Muscle of leg (tissue), 16 donors: ENCODE measurements around the gene CRISP2. TPM values are rescaled to one million over a fixed set of nuclear protein-coding genes. Genes with fewer than 3 reads are reported as not detected.
"Not testable (repeated sequence)": the region's sequence is repeated elsewhere in the genome, so short reads cannot be mapped to it uniquely, and the experiment has no call there.

ENCODE experiments used
- DNase-seq: peaks from one replicate; pipeline ENCODE4 v3.0.0; 2013
- H3K27ac ChIP-seq: one replicate; pipeline ENCODE4 v1.5.1; 2013; ENCODE audit warnings: mild to moderate bottlenecking, low read length, control low read depth
- H3K27me3 ChIP-seq: one replicate; pipeline ENCODE4 v1.6.1; 2013; ENCODE audit warnings: low read length; ENCODE audit not compliant: control insufficient read depth, insufficient read depth
- H3K36me3 ChIP-seq: one replicate; pipeline ENCODE4 v1.6.1; 2013; ENCODE audit warnings: low read length; ENCODE audit not compliant: control insufficient read depth, insufficient read depth
- H3K4me1 ChIP-seq: one replicate; pipeline ENCODE4 v1.6.1; 2013; ENCODE audit warnings: low read length; ENCODE audit not compliant: control insufficient read depth, insufficient read depth
- H3K4me3 ChIP-seq: one replicate; pipeline ENCODE4 v1.5.1; 2013; ENCODE audit warnings: low read length, control low read depth
- H3K9me3 ChIP-seq: replicated peaks from 2 replicates; pipeline ENCODE4 v1.6.1; 2013; ENCODE audit warnings: low read depth, low read length; ENCODE audit not compliant: control insufficient read depth
- WGBS: methylation state at CpG from one replicate; pipeline ENCODE4 v1.1.5; 2013; ENCODE audit warnings: missing lambda C conversion rate; ENCODE audit not compliant: insufficient coverage; 5-methylcytosine and 5-hydroxymethylcytosine counted together
- long read RNA-seq, 11 donors: transcript quantifications; one replicate each; lab custom pipeline, GENCODE V29; 2026
- polyA plus RNA-seq, 8 donors: library from polyadenylated mRNA; unstranded; fragments of 120-200 nt; gene quantifications; one replicate each; pipeline versions ENCODE4 v1.2.1 to v1.2.3, GENCODE V29; 2013; ENCODE audit warnings: inconsistent platforms in 1 of 8, low replicate concordance in 1 of 8; ENCODE audit not compliant: insufficient read length in 8 of 8, insufficient read depth in 1 of 8
- total RNA-seq: library from RNA; stranded (reverse); fragments of 120-200 nt; gene quantifications from one replicate; pipeline ENCODE4 v1.2.4, GENCODE V29; 2013

CRISP2 gene, protein sequence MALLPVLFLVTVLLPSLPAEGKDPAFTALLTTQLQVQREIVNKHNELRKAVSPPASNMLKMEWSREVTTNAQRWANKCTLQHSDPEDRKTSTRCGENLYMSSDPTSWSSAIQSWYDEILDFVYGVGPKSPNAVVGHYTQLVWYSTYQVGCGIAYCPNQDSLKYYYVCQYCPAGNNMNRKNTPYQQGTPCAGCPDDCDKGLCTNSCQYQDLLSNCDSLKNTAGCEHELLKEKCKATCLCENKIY
- not detected for total RNA-seq
- polyA plus RNA-seq, result not detected
- long read RNA-seq, donor 1, result 0 reads
- long read RNA-seq, donor 2, result 0 reads
- long read RNA-seq, donor 3, result 0 reads
- long read RNA-seq, donor 4, result 0 reads
- long read RNA-seq, donor 5, result 0 reads
- long read RNA-seq, donor 6, result 0 reads
- long read RNA-seq, donor 7, result 0 reads
- long read RNA-seq, donor 8, result 0 reads
- long read RNA-seq, donor 9, result 0 reads
- long read RNA-seq, donor 10, result 0 reads
- long read RNA-seq, donor 11, result 0 reads

DNA sequence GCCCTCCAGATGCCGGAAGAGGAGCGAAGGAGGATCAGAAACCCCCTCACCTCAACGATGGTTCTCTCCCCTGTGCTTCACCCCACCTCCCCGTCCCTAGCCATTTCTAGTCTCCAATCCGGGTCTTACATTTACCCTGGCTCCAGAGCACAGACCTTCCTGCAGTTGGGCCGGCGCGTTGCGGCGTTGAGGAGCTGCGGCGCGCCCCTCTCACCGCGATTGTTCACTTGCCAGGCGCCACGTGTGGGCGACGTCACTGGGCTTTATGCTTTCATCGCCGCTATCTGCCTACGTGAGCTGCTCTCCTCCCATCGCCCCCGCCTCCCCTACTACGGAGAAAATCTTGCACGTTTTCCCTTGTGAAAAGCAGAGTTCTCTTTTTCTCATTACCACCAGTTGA is at the start of gene CRISP2:
Gene CRISP2 (minus strand): TSS at position 198 of the 400 bp plus-strand sequence. CDS start 4,347 bp downstream, outside the sequence.
- 27% methylated on average over 19 of the region's 26 CpGs for WGBS
- no peak for DNase-seq
- H3K4me1 ChIP-seq, result no peaks in the 10 kb centered on the region
- H3K4me3 ChIP-seq, result no peak within 1 kb of the TSS
- no peaks in the 10 kb centered on the region for H3K9me3 ChIP-seq
- H3K27ac ChIP-seq, result no peak within 1 kb of the TSS
- H3K36me3 ChIP-seq, result no peaks in the 10 kb centered on the region
- no peaks in the 10 kb centered on the region for H3K27me3 ChIP-seq

DNA sequence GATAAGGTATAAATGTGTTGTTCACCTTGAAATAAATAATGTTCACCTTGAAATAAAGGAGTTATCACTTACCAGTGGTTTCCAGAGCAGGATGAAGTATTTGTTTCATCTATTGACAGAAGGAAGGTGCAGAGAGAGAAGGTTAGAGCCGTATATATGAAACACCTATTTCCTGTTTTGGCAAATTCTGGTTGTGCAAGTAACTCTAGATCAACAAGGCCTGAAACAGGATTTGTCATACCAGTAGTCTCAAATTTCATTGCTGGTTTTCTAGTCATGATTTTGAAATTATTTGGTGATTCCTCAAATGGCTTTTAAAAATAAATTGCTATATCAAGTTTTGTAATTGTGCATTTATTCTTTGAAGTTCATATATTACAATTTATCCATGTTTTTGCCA is 30.9 kb upstream of the CRISP2 start, which contains the start of gene CRISP3:
Gene CRISP3 (minus strand): TSS at position 130 of the 400 bp plus-strand sequence. CDS start 21 bp downstream, at position 109.
- no peaks in the 10 kb centered on the region for H3K36me3 ChIP-seq
- no peaks in the 10 kb centered on the region for H3K9me3 ChIP-seq
- WGBS, result 0% methylated on average over 1 of the region's 1 CpG
- no peak for DNase-seq
- H3K4me3 ChIP-seq, result no peak within 1 kb of the TSS
- H3K4me1 ChIP-seq, result no peaks in the 10 kb centered on the region
- no peaks in the 10 kb centered on the region for H3K27me3 ChIP-seq
- no peak within 1 kb of the TSS for H3K27ac ChIP-seq

GRCh38 chr6:49743429-49743828 is 30.1 kb upstream of the CRISP2 start:
- Histone ChIP-seq H3K4me3 (no peak overlapping the region), H3K36me3 (no peaks in the 10 kb centered on the region), H3K4me1 (no peaks in the 10 kb centered on the region), H3K9me3 (no peaks in the 10 kb centered on the region), H3K27me3 (no peaks in the 10 kb centered on the region), H3K27ac (no peak overlapping the region)
- no CpG with 5 or more reads among the region's 4 CpGs for WGBS
- no peak for DNase-seq

- H3K27me3 ChIP-seq, result no peaks in the 10 kb centered on the region
- no peaks in the 10 kb centered on the region for H3K9me3 ChIP-seq
- H3K27ac ChIP-seq, result no peak overlapping the region
- DNase-seq, result no peak
- WGBS, result no CpG with 5 or more reads among the region's 2 CpGs
- no peaks in the 10 kb centered on the region for H3K4me1 ChIP-seq
- no peaks in the 10 kb centered on the region for H3K36me3 ChIP-seq
- no peak overlapping the region for H3K4me3 ChIP-seq
Observed at GRCh38 chr6:49739423-49739822, 26.1 kb upstream of the CRISP2 start.

DNA sequence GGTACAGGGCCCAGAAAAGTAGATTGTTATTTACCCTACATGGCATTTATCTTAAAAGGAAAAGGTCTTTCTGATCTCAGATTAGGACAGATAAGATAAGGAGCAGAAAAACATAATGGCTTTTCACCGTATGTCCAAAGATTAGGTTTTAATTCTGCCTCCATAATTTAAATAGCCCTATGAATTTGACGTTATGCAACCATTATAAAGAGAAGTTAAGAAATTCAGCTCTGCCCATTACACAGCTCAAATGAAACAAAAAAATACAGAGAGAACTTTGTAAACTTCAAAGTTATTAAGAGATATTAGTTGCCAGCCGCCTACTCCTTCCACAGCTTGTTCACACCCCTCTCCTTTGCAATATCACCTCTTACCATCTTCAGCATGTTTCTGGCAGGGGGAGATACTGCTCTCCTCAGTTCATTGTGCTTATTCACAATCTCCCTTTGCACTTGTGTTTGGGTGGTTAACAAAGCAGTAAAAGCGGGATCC is 22.7 kb upstream of the CRISP2 start:
- Histone ChIP-seq H3K4me3 (no peak overlapping the region), H3K36me3 (no peaks in the 10 kb centered on the region), H3K9me3 (no peaks in the 10 kb centered on the region), H3K27me3 (no peaks in the 10 kb centered on the region), H3K27ac (no peak overlapping the region), H3K4me1 (no peaks in the 10 kb centered on the region)
- WGBS, result no CpG with 5 or more reads among the region's 4 CpGs
- no peak for DNase-seq

- no peaks in the 10 kb centered on the region for H3K4me1 ChIP-seq
- no peak overlapping the region for H3K4me3 ChIP-seq
- no peak for DNase-seq
- H3K9me3 ChIP-seq, result no peaks in the 10 kb centered on the region
- no CpG with 5 or more reads among the region's 2 CpGs for WGBS
- no peak overlapping the region for H3K27ac ChIP-seq
- H3K27me3 ChIP-seq, result no peaks in the 10 kb centered on the region
- H3K36me3 ChIP-seq, result no peaks in the 10 kb centered on the region
Observed at GRCh38 chr6:49733680-49734079, 20.3 kb upstream of the CRISP2 start.

- no peaks in the 10 kb centered on the region for H3K9me3 ChIP-seq
- H3K4me1 ChIP-seq, result no peaks in the 10 kb centered on the region
- no peak overlapping the region for H3K27ac ChIP-seq
- H3K4me3 ChIP-seq, result no peak overlapping the region
- WGBS, result no CpG with 5 or more reads among the region's 3 CpGs
- H3K36me3 ChIP-seq, result no peaks in the 10 kb centered on the region
- DNase-seq, result no peak
- H3K27me3 ChIP-seq, result no peaks in the 10 kb centered on the region
Observed at GRCh38 chr6:49732781-49733180, 19.4 kb upstream of the CRISP2 start.

- Histone ChIP-seq H3K36me3 (no peaks in the 10 kb centered on the region), H3K9me3 (no peaks in the 10 kb centered on the region), H3K4me1 (no peaks in the 10 kb centered on the region), H3K27me3 (no peaks in the 10 kb centered on the region), H3K27ac (no peak overlapping the region), H3K4me3 (no peak overlapping the region)
- no peak for DNase-seq
Observed at GRCh38 chr6:49730251-49730650, 16.9 kb upstream of the CRISP2 start.

GRCh38 chr6:49723917-49724316 is 10.6 kb upstream of the CRISP2 start:
- DNase-seq, H3K4me1 ChIP-seq, H3K27me3 ChIP-seq, H3K27ac ChIP-seq, H3K4me3 ChIP-seq, H3K9me3 ChIP-seq, H3K36me3 ChIP-seq: not testable (repeated sequence)
- WGBS, result no CpG with 5 or more reads among the region's 4 CpGs

DNA sequence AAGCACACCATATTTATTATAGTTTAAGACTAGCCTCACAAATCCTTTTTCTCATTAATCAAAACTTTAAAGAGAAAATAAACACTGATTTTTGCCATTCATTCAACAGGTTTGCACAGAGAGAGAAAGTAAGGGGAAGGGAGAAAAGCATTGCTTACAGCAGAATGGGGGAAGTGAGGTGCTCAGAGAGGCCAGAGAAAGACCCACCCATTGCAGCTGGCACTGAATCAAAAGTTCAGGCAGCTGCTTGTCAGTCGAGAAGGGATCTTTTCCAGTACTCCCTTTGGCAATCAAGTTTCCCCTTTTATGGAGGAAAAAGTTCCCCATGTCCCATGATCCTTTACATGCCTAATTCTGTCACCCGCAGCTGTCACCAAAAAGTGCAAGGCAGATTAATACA is 8.0 kb upstream of the CRISP2 start:
- peak; percentile 3 for DNase-seq
- no peaks in the 10 kb centered on the region for H3K27me3 ChIP-seq
- H3K4me1 ChIP-seq, result no peaks in the 10 kb centered on the region
- no peak overlapping the region for H3K4me3 ChIP-seq
- H3K27ac ChIP-seq, result no peak overlapping the region
- no CpG with 5 or more reads among the region's 2 CpGs for WGBS
- H3K9me3 ChIP-seq, result peaks cover 4% of the 10 kb centered on the region
- H3K36me3 ChIP-seq, result no peaks in the 10 kb centered on the region
